ENCODE measurements around the gene FN1. TPM values are rescaled to one million over a fixed set of nuclear protein-coding genes. Genes with fewer than 3 reads are reported as not detected.

The FN1 gene
- total and polyA plus RNA-seq, 2 donors (not counting 1 experiment from before 2014, with no cell fraction given) = 0.05 TPM; not detected in 1

DNA sequence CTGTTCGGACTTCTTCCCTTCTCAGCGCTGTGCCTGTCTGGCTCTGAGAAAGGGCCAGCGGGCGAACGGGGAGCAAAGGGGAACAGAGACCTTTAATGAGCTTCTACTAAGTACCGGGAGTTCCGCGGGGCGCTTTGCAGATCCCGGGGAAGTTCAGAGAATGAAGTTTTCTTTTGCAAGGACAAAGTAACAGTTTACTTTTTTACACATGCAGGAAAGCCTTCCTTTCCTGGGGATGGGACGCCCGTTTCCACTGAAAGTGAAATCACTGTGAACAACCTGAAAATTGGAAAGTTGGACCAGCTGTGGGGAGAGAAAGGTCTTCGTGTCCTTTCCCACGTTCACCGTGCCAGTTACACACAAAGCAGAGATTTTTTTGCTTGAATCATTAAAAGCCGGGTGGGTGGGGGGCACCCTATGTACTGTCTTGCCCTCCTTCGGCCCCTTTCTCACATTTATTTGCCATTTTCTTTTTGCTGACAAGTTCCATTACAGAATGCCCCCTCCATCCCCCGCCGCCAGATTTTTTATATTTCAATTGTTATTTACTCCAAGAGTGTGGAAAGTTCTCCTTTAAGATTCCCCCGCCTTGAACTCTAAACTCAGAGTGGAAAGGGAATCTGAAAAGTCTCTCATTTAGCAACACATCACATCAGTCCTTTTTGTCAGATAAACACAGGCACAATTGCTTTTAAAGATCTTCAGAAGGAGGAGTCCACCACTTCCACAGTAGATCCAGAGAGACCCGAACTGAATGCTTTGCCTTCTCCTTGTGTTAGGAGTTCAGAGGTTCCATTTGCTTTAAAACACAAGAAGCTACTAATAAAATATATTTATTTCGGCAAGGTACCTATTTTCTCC lies 1.1 kb upstream of the FN1 start:
- CTCF ChIA-PET = interaction anchor here (1.2 to 2.1 kb wide), 2 partner anchors 17 to 395 kb away, joined by 3 to 6 read pairs; no protein-coding TSS in a partner anchor
- H3K9ac ChIP-seq (ENCODE audit: low read length) = peak overlapping the region; percentile 60

More for the DNA sequence above, 1.1 kb upstream of the FN1 start:
- H3K27me3 ChIP-seq (replicated peaks in 1 of 4; ENCODE audit: control extremely low read depth in 1 of 4, control insufficient read depth in 3 of 4, insufficient read depth in 4 of 4, low read length in 3 of 4) = peaks cover 0 to 43% (median 36%) of the 10 kb centered on the region in 4 experiments
- Mint-ChIP-seq H3K4me1 (peaks cover 17% of the 10 kb centered on the region), H3K27ac (no peak overlapping the region), H3K27me3 (peaks cover 61% of the 10 kb centered on the region), H3K9me3 (ENCODE audit: insufficient read depth) (no peaks in the 10 kb centered on the region), H3K4me3 (peak overlapping the region; percentile 84)
- 4% methylated on average over 5 of the region's 22 CpGs for WGBS (ENCODE audit: insufficient coverage)
- no peaks in the 10 kb centered on the region for H3K79me2 ChIP-seq (ENCODE audit: control insufficient read depth, insufficient read depth, low read length)
- POLR2A ChIA-PET = no interaction called here
- H3K27ac ChIP-seq (ENCODE audit: low read length in 2 of 2) = no peak overlapping the region
- H3K9me3 ChIP-seq (ENCODE audit: control extremely low read depth in 1 of 3, control insufficient read depth in 2 of 3, insufficient read depth in 1 of 3, low read length in 2 of 3) = no peaks in the 10 kb centered on the region
- TF ChIP-seq, protein P1, sequence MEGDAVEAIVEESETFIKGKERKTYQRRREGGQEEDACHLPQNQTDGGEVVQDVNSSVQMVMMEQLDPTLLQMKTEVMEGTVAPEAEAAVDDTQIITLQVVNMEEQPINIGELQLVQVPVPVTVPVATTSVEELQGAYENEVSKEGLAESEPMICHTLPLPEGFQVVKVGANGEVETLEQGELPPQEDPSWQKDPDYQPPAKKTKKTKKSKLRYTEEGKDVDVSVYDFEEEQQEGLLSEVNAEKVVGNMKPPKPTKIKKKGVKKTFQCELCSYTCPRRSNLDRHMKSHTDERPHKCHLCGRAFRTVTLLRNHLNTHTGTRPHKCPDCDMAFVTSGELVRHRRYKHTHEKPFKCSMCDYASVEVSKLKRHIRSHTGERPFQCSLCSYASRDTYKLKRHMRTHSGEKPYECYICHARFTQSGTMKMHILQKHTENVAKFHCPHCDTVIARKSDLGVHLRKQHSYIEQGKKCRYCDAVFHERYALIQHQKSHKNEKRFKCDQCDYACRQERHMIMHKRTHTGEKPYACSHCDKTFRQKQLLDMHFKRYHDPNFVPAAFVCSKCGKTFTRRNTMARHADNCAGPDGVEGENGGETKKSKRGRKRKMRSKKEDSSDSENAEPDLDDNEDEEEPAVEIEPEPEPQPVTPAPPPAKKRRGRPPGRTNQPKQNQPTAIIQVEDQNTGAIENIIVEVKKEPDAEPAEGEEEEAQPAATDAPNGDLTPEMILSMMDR (IDR thresholded peaks at IDR 0.05) = no peak
- TF ChIP-seq EZH2 (IDR thresholded peaks at IDR 0.05; ENCODE audit: borderline replicate concordance, insufficient read depth, low read depth, low read length, poor library complexity, severe bottlenecking) = no peak
- DNase-seq (peak; percentile 31), ATAC-seq (ENCODE audit: low read depth) (no peak)
- peaks cover 20 to 21% of the 10 kb centered on the region in 2 donors for H3K4me1 ChIP-seq (ENCODE audit: control insufficient read depth in 2 of 2, insufficient read depth in 2 of 2, low read length in 2 of 2)
- peak overlapping the region; percentile 84 for H3K4me2 ChIP-seq (replicated peaks; ENCODE audit: low read depth, low read length, poor library complexity, severe bottlenecking)
- no peaks in the 10 kb centered on the region for H4K20me1 ChIP-seq (ENCODE audit: control insufficient read depth, insufficient read depth, low read length, poor library complexity, severe bottlenecking)
- H2AFZ ChIP-seq (ENCODE audit: insufficient read depth, low read depth, low read length, poor library complexity, severe bottlenecking) = peak overlapping the region; percentile 68
- no peaks in the 10 kb centered on the region for H3K36me3 ChIP-seq (replicated peaks in 1 of 2; ENCODE audit: control extremely low read depth in 1 of 2, control insufficient read depth in 1 of 2, extremely low read depth in 1 of 2, insufficient read depth in 2 of 2, low read length in 1 of 2)
- intact Hi-C loops (cut with micrococcal nuclease) = no loop called here
- peak overlapping the region in 3 of 5 experiments; percentile 50 to 67 (median 56) for H3K4me3 ChIP-seq (ENCODE audit: control extremely low read depth in 1 of 5, extremely low read depth in 1 of 5, insufficient read depth in 1 of 5, low read depth in 2 of 5, low read length in 4 of 5)
